NCI-H2171 treated with DMSO at 0.1 percent for 48 hours (cell line): Measurements from ENCODE around the gene KIF1A.
"Not testable (repeated sequence)": the region's sequence is repeated elsewhere in the genome, so short reads cannot be mapped to it uniquely, and the experiment has no call there.

Source experiments
- DNase-seq: peaks from one replicate; lab custom pipeline; 2025; lab: John Stamatoyannopoulos, UW

KIF1A gene

DNA sequence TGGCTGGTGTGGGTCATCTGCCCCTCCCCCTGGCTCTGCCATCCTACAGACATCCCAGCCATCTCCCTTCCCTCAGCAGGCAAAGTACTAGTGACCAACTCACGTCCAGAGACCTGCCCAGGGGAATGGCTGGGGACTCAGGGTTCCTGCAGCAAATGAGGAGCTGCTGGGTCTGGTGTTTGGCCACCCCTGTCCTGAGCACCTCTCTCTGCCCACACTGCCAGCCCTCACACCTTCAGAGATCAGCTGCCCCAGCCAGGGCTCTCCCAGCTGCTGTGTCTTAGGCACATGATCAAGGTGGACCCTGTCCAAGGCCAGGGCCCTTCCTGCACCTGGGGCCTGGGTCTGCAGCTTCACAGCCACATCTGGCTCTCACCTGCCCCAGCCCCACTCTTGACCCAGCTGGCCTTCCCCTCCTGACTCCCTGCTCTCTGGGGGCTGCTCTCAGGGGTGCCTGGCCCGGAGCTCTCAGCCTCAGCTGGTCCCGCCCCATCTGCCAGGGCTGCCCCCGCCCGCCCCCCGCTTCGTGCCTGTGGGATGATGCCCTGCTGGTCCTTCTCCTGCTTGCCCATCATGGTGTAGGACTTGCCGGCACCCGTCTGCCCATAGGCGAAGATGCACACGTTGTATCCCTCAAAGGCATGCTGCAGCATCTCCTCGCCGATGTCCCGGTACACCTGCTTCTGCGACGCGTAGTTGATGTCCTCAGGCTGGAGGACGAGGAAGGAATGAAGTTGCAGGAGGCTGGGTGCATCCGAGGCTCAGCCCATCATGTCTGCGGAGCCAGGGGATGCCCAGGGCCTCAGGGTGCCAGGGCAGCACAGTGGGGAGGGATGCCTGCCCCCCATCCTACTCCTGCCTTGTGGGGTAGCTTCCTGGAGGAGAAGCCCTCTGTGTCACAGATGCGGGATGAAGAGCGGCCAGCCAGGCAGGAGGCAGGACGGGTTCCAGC lies 32.2 kb downstream of the KIF1A start:
- no peak for DNase-seq

DNA sequence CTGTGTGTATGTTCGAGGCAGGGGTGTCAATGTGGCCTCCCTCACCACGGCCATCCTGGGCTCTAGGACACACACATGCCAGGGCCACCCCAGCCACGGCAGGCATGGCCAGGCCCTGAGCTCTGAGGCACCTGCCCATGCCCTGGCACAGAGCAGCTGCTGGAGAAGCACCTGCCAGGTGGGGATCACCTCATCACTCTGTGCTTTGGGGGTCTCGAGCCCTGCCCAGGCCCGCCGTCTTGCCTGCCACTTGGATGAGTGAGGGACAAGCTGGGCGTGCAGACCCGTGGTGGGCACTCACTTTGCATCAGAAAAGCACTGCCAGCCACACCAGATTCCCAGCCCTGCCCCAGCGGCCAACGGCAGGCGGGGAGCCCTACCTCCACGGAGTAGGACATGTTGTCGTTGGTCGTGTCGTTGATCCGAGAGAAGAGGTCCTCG lies 33.1 kb downstream of the KIF1A start:
- DNase-seq = no peak

GRCh38 chr2:240786355-240786841 lies 33.6 kb downstream of the KIF1A start:
- no peak for DNase-seq

DNA sequence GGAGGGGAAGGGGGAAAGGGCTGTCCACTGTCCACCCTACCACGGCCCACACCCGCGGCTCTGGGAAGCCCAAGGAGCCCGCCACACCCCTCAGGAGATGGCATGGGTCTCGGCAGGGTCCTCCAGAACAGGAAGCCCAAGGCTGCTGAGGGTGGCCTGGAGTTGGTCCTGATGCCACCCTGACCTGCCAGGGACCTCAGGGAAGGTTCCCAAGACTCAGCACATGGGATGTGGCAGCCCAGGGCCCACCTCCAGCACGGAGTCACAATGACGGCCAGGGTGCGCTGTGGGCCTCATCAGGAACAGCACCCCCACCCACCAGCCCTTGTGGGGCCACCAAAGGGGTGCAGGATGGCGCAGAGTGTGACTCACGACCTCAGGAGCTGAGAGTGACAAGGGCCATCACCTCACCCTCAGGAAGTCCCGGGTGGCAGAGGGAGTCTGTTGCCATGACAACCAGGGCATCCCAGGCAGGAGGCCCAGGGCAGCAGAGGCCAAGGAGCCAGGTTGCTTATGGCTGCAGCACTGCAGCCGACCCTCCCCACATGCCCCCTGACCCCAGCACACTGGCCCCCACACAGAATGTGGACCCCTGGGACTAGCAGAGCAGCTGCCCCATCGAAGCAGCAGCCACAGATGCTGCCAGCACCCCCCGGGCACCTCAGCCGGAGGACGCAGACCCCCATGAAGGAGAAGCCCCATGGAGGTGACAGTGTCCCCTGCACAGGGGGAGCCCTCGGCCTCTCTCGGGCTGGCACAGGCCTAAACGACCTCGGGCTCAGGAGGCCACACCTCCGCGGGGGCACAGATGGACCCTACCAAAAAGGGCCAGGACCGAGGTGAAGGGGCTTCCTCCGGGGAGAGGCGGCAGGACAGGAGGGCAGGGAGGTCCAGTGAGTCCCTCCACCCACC lies 34.3 kb downstream of the KIF1A start:
- no peak for DNase-seq

GRCh38 chr2:240784629-240785423 lies 35.2 kb downstream of the KIF1A start:
- no peak for DNase-seq

GRCh38 chr2:240783819-240784621 lies 36.0 kb downstream of the KIF1A start:
- DNase-seq = no peak

- DNase-seq = no peak
These were observed 36.9 kb downstream of the KIF1A start for GRCh38 chr2:240782886-240783818.

DNA sequence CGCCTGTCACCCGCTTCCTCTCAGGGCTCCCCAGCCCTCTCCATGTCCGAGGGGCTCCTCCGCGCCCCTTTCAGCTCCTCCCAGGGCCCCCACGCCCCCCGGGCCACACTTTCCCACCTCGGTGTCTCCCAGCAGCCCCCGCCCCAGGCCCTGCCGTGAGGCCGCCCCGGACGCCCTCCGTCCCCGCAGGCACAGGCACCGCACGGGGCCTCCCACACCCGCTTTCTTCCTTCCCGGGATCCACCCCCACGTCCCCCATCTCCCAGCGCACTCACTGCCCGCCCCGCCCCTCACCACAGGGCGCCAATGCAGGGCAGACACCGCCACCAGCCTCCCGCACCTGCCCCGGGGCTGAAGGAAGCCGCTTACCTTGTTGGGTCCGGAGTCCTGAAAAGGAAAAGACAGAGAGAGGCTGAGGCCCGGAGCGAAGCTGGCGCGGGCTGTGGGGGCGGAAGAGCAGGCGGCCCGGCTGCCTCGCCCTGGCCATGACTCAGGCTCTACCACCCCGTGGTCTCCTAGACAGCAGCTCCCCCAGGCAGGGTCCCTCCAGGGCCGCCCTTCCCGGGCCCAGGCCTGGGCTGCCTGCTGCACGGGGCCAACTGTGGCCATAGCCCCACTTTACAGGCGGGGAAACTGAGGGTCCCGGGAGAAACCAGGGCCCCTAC lies 37.7 kb downstream of the KIF1A start:
- no peak for DNase-seq

DNA sequence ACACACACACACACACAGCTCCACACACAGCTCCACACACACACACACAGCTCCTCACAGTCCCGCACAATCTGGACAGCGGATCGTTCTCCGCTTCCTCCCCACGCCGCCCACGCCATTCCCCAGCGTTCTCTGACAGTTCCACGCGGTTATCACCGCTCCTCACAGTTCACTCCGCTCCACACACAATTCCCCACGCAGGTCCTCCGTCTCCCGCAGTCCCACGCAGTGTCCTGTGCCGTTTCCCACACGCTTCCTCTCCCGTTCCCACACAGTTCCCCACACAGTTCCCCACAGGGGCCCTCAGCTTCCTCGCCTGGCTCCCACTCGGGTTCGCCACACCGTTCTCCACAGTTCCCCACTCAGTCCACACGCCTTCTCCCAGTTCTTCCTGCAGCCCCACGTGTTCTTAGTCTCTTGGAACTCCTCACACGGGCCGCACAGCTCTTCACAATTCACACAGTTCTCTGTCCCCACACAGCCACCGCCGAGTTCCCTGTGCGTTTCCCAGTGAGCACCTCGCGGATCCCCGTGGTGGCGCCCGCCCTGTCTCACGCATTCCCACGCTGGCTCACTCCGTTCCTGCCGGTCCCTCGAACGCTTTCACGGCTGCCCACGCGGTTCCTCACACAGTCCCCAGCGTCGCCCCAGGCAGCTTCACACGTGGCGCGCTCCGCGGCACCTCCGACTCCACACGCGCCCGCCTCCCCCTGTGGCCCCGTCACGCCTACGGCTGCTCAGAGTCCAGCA lies 38.4 kb downstream of the KIF1A start:
- DNase-seq = no peak

DNA sequence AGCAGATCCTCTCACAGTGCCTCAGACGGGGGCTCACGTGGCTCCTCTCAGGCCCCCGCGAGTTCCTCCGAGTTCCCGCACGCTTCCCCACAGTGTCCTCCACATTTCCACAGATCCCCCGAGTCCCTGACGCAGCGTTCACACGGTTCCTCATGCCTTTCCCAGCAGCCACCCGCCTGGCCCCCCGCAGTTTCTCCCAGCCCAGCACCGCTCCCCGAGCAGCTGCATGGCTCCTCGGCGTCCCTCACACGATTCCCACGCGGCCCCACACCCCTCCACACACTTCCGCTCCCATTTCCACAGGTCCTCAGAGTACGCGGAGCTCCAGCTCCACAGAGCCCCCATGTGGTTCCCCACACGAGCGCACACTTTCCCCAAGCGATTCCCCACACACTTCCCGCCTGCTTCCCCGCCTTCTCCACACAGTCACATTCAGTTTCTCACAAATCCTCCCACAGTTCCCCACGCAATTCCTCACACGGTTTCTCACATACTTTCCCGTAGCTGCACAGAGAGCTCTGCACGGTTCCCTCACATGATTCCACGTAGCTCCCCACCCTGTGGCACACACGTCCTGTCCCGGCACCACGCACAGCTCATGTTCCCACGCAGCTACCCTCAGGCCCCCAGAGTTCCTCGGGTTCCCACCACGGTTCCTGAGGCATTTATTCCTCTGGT lies 39.9 kb downstream of the KIF1A start:
- no peak for DNase-seq

GRCh38 chr2:240779250-240779832 lies 40.7 kb downstream of the KIF1A start:
- not testable (repeated sequence) for DNase-seq

GRCh38 chr2:240778426-240778825 lies 41.6 kb downstream of the KIF1A start:
- no peak for DNase-seq

GRCh38 chr2:240777456-240778212 lies 42.4 kb downstream of the KIF1A start:
- no peak for DNase-seq

DNA sequence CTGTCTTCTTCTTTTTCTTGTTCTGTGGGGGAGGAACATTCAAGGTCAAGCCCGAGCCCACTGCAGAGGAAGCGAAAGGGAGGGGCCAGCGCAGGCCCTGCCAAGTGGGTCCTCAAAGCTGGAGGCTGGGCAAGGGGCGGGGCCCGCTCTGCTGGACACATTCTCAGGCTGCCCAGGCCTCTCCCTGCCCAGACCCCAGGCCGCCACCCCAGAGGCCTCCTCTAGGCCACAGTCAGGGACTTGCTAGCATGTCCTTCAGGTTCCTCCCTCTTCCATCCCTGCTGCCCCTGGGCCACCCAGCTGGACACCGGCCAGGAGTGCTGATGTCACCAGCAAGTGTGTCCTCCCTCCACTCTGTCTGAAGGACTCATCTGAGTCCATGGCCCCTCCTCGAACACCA lies 44.1 kb downstream of the KIF1A start:
- no peak for DNase-seq

GRCh38 chr2:240774856-240775255 lies 45.2 kb downstream of the KIF1A start:
- DNase-seq = no peak

- DNase-seq = no peak
These were observed 50.9 kb downstream of the KIF1A start for GRCh38 chr2:240769096-240769495.

DNA sequence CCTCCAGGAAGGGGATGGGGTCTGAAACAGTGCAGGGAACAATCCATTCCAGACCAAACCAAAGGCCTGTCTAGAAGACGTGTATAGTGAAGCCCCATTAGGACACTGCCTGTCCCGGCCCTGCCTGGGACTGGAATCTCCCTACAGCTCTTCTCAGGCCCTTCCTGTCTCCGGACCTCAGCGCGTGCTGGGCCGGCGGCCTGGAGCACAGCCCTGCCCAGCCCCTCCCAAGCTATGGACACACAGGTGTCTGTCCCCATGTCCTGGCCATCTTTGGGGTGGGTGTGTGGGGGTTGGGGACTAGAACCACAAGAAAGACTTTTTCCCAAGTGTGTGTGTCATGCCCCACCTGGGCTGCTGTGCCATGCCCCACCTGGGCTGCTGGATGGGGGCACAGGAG lies 51.8 kb downstream of the KIF1A start:
- no peak for DNase-seq
